Peyer's patch (tissue), 4 donors: ENCODE results near the gene TLE5. TPM values are rescaled to one million over a fixed set of nuclear protein-coding genes. Genes with fewer than 3 reads are reported as not detected.
"Not testable (repeated sequence)": the region's sequence is repeated elsewhere in the genome, so short reads cannot be mapped to it uniquely, and the experiment has no call there.

ENCODE experiments used
- DNase-seq, 3 donors: peaks; one replicate each; pipeline ENCODE4 v3.0.0-alpha.2; 2017 to 2019
- H3K27ac ChIP-seq, 4 donors: fragments of 200-600 bp; sonication (generic); one replicate each; pipeline ENCODE4 v1.5.1; 2016 to 2019
- H3K27me3 ChIP-seq, 2 donors: fragments of 200-600 bp; sonication (generic); one replicate each; pipeline ENCODE4 v1.5.1; 2019
- H3K36me3 ChIP-seq, 3 donors: fragments of 200-600 bp; sonication (generic); one replicate each; pipeline ENCODE4 v1.5.1; 2016 to 2019
- H3K4me1 ChIP-seq, 4 donors: fragments of 200-600 bp; sonication (generic); one replicate each; pipeline ENCODE4 v1.5.1; 2016 to 2019
- H3K4me3 ChIP-seq, 4 donors: fragments of 200-600 bp; sonication (generic); 1 replicate in 3 of 4; 2 replicates in 1 of 4; pipeline ENCODE4 v1.5.1; 2016 to 2019; ENCODE audit warnings: mild to moderate bottlenecking in 1 of 4
- H3K9me3 ChIP-seq, 4 donors: fragments of 200-600 bp; sonication (generic); one replicate each; pipeline ENCODE4 v1.5.1; 2016 to 2019; ENCODE audit warnings: mild to moderate bottlenecking in 1 of 4
- POLR2A ChIP-seq, 2 donors: fragments of 450-650 bp; IDR thresholded peaks; one replicate each; pipeline ENCODE4 v1.5.1; 2017; ENCODE audit warnings: antibody characterized with exemption in 2 of 2, mild to moderate bottlenecking in 2 of 2, moderate library complexity in 2 of 2
- total RNA-seq, 4 donors: library from RNA; depleted of rRNA; stranded (reverse); fragments of >200 nt; gene quantifications; one replicate each; pipeline ENCODE4 v1.1.0, GENCODE V29; 2016
- TF ChIP-seq, protein P1 (sequence below), 6 experiments: fragments of 450-650 bp in 4 of 6; fragments of 200-600 bp in 2 of 6; sonication (generic) in 1 of 6; IDR thresholded peaks; one replicate each; pipeline ENCODE4 v1.5.1; 2017 to 2019; ENCODE audit warnings: antibody characterized with exemption in 6 of 6, mild to moderate bottlenecking in 3 of 6, moderate library complexity in 1 of 6

TLE5 gene
- total RNA-seq, 4 donors from 2014 or later: 134 to 366 (median 289) TPM

DNA sequence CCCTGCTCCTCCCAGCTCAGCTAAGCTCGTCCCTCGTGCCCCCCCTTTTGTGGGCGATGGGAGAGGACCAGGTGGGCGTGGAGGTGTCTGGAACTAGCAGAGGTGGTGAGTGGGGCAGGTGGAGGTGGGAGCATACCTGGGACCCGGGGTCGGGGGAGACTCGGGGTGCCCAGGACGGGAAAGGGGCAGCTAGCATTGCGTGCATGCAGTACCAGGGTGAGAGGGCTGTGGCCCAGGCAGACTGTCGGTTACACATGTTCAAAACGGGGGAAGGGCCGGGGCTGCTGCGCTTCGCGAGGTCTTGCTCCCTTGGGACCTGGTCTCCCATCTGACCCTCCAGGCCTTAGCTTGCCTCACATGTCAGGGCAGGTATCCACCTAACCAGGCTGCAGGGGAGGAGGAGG lies 9.1 kb downstream of the TLE5 start:
- no peak overlapping the region for H3K4me3 ChIP-seq
- no peaks in the 10 kb centered on the region for H3K27me3 ChIP-seq
- H3K4me1 ChIP-seq: peaks cover 0 to 29% (median 0%) of the 10 kb centered on the region in 4 donors
- H3K9me3 ChIP-seq: no peaks in the 10 kb centered on the region
- TF ChIP-seq, protein P1, sequence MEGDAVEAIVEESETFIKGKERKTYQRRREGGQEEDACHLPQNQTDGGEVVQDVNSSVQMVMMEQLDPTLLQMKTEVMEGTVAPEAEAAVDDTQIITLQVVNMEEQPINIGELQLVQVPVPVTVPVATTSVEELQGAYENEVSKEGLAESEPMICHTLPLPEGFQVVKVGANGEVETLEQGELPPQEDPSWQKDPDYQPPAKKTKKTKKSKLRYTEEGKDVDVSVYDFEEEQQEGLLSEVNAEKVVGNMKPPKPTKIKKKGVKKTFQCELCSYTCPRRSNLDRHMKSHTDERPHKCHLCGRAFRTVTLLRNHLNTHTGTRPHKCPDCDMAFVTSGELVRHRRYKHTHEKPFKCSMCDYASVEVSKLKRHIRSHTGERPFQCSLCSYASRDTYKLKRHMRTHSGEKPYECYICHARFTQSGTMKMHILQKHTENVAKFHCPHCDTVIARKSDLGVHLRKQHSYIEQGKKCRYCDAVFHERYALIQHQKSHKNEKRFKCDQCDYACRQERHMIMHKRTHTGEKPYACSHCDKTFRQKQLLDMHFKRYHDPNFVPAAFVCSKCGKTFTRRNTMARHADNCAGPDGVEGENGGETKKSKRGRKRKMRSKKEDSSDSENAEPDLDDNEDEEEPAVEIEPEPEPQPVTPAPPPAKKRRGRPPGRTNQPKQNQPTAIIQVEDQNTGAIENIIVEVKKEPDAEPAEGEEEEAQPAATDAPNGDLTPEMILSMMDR (IDR thresholded peaks at IDR 0.05): no peak
- TF ChIP-seq POLR2A (IDR thresholded peaks at IDR 0.05): no peak
- H3K27ac ChIP-seq: no peak overlapping the region
- no peak for DNase-seq
- H3K36me3 ChIP-seq: peaks cover 0 to 52% (median 0%) of the 10 kb centered on the region in 3 donors

GRCh38 chr19:3050016-3050415 lies 12.3 kb downstream of the TLE5 start:
- H3K36me3 ChIP-seq: peaks cover 0 to 22% (median 0%) of the 10 kb centered on the region in 3 donors
- DNase-seq, H3K4me3 ChIP-seq, H3K9me3 ChIP-seq, H3K27ac ChIP-seq, H3K4me1 ChIP-seq, H3K27me3 ChIP-seq: not testable (repeated sequence)

- Histone ChIP-seq H3K4me1 (peaks cover 0 to 10% (median 4%) of the 10 kb centered on the region in 4 donors), H3K4me3 (no peak overlapping the region), H3K9me3 (no peaks in the 10 kb centered on the region), H3K27ac (no peak overlapping the region), H3K27me3 (no peaks in the 10 kb centered on the region), H3K36me3 (peaks cover 0 to 13% (median 0%) of the 10 kb centered on the region in 3 donors)
- no peak for DNase-seq
- TF ChIP-seq, protein P1 (IDR thresholded peaks at IDR 0.05): no peak
- no peak for TF ChIP-seq POLR2A (IDR thresholded peaks at IDR 0.05)
Measured at GRCh38 chr19:3049089-3049488, 13.2 kb downstream of the TLE5 start.

- peaks cover 0 to 3% (median 0%) of the 10 kb centered on the region in 3 donors for H3K36me3 ChIP-seq
- TF ChIP-seq, protein P1 (IDR thresholded peaks at IDR 0.05): no peak
- no peak for TF ChIP-seq POLR2A (IDR thresholded peaks at IDR 0.05)
- peak overlapping the region in 2 of 4 donors; percentile 72 to 84 for H3K27ac ChIP-seq
- no peaks in the 10 kb centered on the region for H3K9me3 ChIP-seq
- no peaks in the 10 kb centered on the region for H3K27me3 ChIP-seq
- peak overlapping the region in 2 of 4 donors; percentile 52 to 53 for H3K4me3 ChIP-seq
- DNase-seq: no peak
- peaks cover 0 to 10% (median 4%) of the 10 kb centered on the region in 4 donors for H3K4me1 ChIP-seq
Measured at GRCh38 chr19:3048190-3048533, 14.1 kb downstream of the TLE5 start.

DNA sequence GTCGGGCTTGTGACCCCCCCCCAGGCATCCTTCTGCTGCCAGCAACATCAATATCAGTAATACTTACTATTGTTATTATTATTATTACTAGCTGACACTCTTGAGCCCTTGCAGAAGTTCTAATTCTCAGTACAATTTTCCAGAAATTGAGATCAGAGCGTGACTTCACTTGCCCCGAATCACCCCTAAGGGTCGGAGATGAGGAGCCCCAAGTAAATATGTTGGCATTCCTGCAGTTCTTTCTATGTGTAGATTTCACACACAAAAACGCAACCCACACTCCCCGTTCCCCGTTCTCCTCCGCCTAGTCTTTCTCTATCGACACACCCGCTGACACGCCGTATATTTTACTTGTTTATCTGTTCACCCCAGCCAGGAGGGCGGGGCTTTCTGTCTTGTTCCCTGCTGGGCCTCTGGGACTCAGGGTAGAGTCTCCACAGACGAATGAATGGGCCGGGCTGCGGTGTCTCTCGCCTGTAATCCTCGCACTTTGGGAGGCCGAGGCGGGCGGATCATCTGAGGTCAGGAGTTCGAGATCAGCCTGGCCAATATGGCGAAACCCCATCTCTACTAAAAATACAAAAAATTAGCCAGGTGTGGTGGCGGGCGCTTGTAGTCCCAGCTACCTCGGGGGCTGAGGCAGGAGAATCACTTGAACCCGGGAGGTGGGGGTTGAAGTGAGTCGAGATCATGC lies 14.7 kb downstream of the TLE5 start:
- H3K27ac ChIP-seq: peak overlapping the region; percentile 62 to 84 (median 73)
- H3K27me3 ChIP-seq: no peaks in the 10 kb centered on the region
- TF ChIP-seq, protein P1 (IDR thresholded peaks at IDR 0.05): no peak
- no peak for TF ChIP-seq POLR2A (IDR thresholded peaks at IDR 0.05)
- H3K36me3 ChIP-seq: no peaks in the 10 kb centered on the region
- H3K4me3 ChIP-seq: peak overlapping the region; percentile 29 to 53 (median 52)
- DNase-seq: peak; percentile 79 to 94 (median 91)
- peaks cover 0 to 10% (median 4%) of the 10 kb centered on the region in 4 donors for H3K4me1 ChIP-seq
- H3K9me3 ChIP-seq: no peaks in the 10 kb centered on the region

GRCh38 chr19:3046698-3047495 lies 15.4 kb downstream of the TLE5 start:
- H3K27me3 ChIP-seq: no peaks in the 10 kb centered on the region
- H3K36me3 ChIP-seq: no peaks in the 10 kb centered on the region
- peak overlapping the region; percentile 29 to 53 (median 52) for H3K4me3 ChIP-seq
- peak overlapping the region; percentile 62 to 84 (median 73) for H3K27ac ChIP-seq
- peaks cover 0 to 10% (median 4%) of the 10 kb centered on the region in 4 donors for H3K4me1 ChIP-seq
- H3K9me3 ChIP-seq: no peaks in the 10 kb centered on the region
- DNase-seq: no peak
- TF ChIP-seq POLR2A (IDR thresholded peaks at IDR 0.05): no peak
- TF ChIP-seq, protein P1 (IDR thresholded peaks at IDR 0.05): no peak
